H9 (cell line): ENCODE measurements around the gene SPEG. TPM values are rescaled to one million over a fixed set of nuclear protein-coding genes. Genes with fewer than 3 reads are reported as not detected.

Experiments
- DNase-seq: peaks from one replicate; pipeline ENCODE4 v3.0.0-alpha.2; 2017
- H2AFZ ChIP-seq: one replicate; pipeline ENCODE4 v1.6.1; 2013; ENCODE audit warnings: mild to moderate bottlenecking, low read length, control low read depth, moderate library complexity
- H2AK5ac ChIP-seq: 2 replicates; pipeline ENCODE4 v1.6.1; 2013; ENCODE audit warnings: low read length, control low read depth, mixed read lengths; ENCODE audit not compliant: insufficient read length
- H2BK120ac ChIP-seq: one replicate; pipeline ENCODE4 v1.6.1; 2013; ENCODE audit warnings: low read depth, mild to moderate bottlenecking, low read length, control low read depth, inconsistent platforms; ENCODE audit not compliant: poor library complexity, severe bottlenecking
- H2BK12ac ChIP-seq: 2 replicates; pipeline ENCODE4 v1.6.1; 2013; ENCODE audit warnings: low read length, control low read depth, mixed read lengths, low read depth; ENCODE audit not compliant: insufficient read length
- H2BK15ac ChIP-seq: 2 replicates; pipeline ENCODE4 v1.6.1; 2013; ENCODE audit warnings: low read depth, low read length, control low read depth
- H2BK20ac ChIP-seq: one replicate; pipeline ENCODE4 v1.6.1; 2013; ENCODE audit warnings: low read depth, mild to moderate bottlenecking, low read length, control low read depth, inconsistent platforms; ENCODE audit not compliant: poor library complexity, severe bottlenecking
- H2BK5ac ChIP-seq: 2 replicates; pipeline ENCODE4 v1.6.1; 2013; ENCODE audit warnings: low read length, control low read depth, mixed read lengths; ENCODE audit not compliant: insufficient read length
- H3K14ac ChIP-seq: 2 replicates; pipeline ENCODE4 v1.6.1; 2013; ENCODE audit warnings: low read length, control low read depth; ENCODE audit not compliant: insufficient read depth
- H3K18ac ChIP-seq: 2 replicates; pipeline ENCODE4 v1.6.1; 2013; ENCODE audit warnings: low read depth, mild to moderate bottlenecking, mixed read lengths, low read length, control low read depth; ENCODE audit not compliant: insufficient read length
- H3K23ac ChIP-seq: 2 replicates; pipeline ENCODE4 v1.6.1; 2013; ENCODE audit warnings: low read length, control low read depth, mixed read lengths, low read depth; ENCODE audit not compliant: insufficient read length
- H3K23me2 ChIP-seq: 2 replicates; pipeline ENCODE4 v1.6.1; 2013; ENCODE audit warnings: low read depth, mild to moderate bottlenecking, mixed read lengths, low read length, control low read depth; ENCODE audit not compliant: insufficient read length, poor library complexity, severe bottlenecking
- H3K27ac ChIP-seq: 2 replicates; pipeline ENCODE4 v1.5.1; 2013; ENCODE audit warnings: low read length, control low read depth, mixed read lengths, low read depth; ENCODE audit not compliant: insufficient read length
- H3K27me3 ChIP-seq: 2 replicates; pipeline ENCODE4 v1.6.1; 2013; ENCODE audit warnings: low read length, control low read depth, inconsistent platforms; ENCODE audit not compliant: insufficient read depth
- H3K4ac ChIP-seq: 2 replicates; pipeline ENCODE4 v1.6.1; 2013; ENCODE audit warnings: low read depth, mild to moderate bottlenecking, control low read depth, inconsistent platforms, low read length, moderate library complexity
- H3K4me1 ChIP-seq: 2 replicates; pipeline ENCODE4 v1.6.1; 2013; ENCODE audit warnings: low read length, control low read depth, inconsistent platforms; ENCODE audit not compliant: insufficient read depth
- H3K4me2 ChIP-seq: 2 replicates; pipeline ENCODE4 v1.6.1; 2013; ENCODE audit warnings: low read length, control low read depth, mixed read lengths; ENCODE audit not compliant: insufficient read length, insufficient read depth
- H3K56ac ChIP-seq: 2 replicates; pipeline ENCODE4 v1.6.1; 2013; ENCODE audit warnings: low read depth, mild to moderate bottlenecking, mixed read lengths, low read length, control low read depth; ENCODE audit not compliant: insufficient read length
- H3K79me1 ChIP-seq: 2 replicates; pipeline ENCODE4 v1.6.1; 2013; ENCODE audit warnings: low read depth, mild to moderate bottlenecking, moderate library complexity, low read length, control low read depth, inconsistent platforms; ENCODE audit not compliant: insufficient read depth, poor library complexity, severe bottlenecking
- H3K79me2 ChIP-seq: 2 replicates; pipeline ENCODE4 v1.6.1; 2013; ENCODE audit warnings: low read length, control low read depth, inconsistent platforms; ENCODE audit not compliant: insufficient read depth
- H3K9ac ChIP-seq: 2 replicates; pipeline ENCODE4 v1.6.1; 2013; ENCODE audit warnings: low read length, control low read depth, mixed read lengths; ENCODE audit not compliant: insufficient read length; ENCODE audit errors: extremely low read depth
- H3K9me3 ChIP-seq: one replicate; pipeline ENCODE4 v1.6.1; 2013; ENCODE audit warnings: low read depth, low read length, inconsistent platforms; ENCODE audit not compliant: control insufficient read depth
- H3T11ph ChIP-seq: one replicate; pipeline ENCODE4 v1.6.1; 2013; ENCODE audit warnings: mild to moderate bottlenecking, low read length, control low read depth, inconsistent platforms
- H4K20me1 ChIP-seq: one replicate; pipeline ENCODE4 v1.6.1; 2013; ENCODE audit not compliant: control insufficient read depth, insufficient read length, insufficient read depth
- H4K5ac ChIP-seq: 2 replicates; pipeline ENCODE4 v1.6.1; 2013; ENCODE audit warnings: low read depth, mild to moderate bottlenecking, mixed read lengths, low read length, control low read depth; ENCODE audit not compliant: insufficient read length
- H4K8ac ChIP-seq: replicated peaks from 2 replicates; pipeline ENCODE4 v1.6.1; 2013; ENCODE audit warnings: low read length, control low read depth, mixed read lengths, low read depth; ENCODE audit not compliant: insufficient read length
- H4K91ac ChIP-seq: 2 replicates; pipeline ENCODE4 v1.6.1; 2013; ENCODE audit warnings: low read depth, mild to moderate bottlenecking, moderate library complexity, mixed read lengths, low read length, control low read depth; ENCODE audit not compliant: insufficient read length
- H3K27ac Mint-ChIP-seq, 3 experiments: 2 replicates in 2 of 3; 3 replicates in 1 of 3; pipeline ENCODE4 v1.8.0; 2020 to 2021; ENCODE audit warnings: mixed read lengths in 3 of 3, mild to moderate bottlenecking in 1 of 3, moderate library complexity in 1 of 3
- H3K27me3 Mint-ChIP-seq: 2 replicates; pipeline ENCODE4 v1.8.0; 2021; ENCODE audit warnings: low read depth, mild to moderate bottlenecking, moderate library complexity, mixed read lengths
- H3K36me3 Mint-ChIP-seq, 3 experiments: 2 replicates in 2 of 3; 3 replicates in 1 of 3; pipeline ENCODE4 v1.8.0; 2020 to 2021; ENCODE audit warnings: low read depth in 3 of 3, mixed read lengths in 3 of 3; ENCODE audit not compliant: insufficient read depth in 1 of 3
- H3K4me1 Mint-ChIP-seq, 2 experiments: 2 replicates each; pipeline ENCODE4 v1.8.0; 2020; ENCODE audit warnings: mixed read lengths in 2 of 2
- H3K4me3 Mint-ChIP-seq, 2 experiments: 2 replicates in 1 of 2; 3 replicates in 1 of 2; pipeline ENCODE4 v1.8.0; 2020 to 2021; ENCODE audit warnings: mild to moderate bottlenecking in 2 of 2, mixed read lengths in 2 of 2, moderate library complexity in 1 of 2
- H3K9me3 Mint-ChIP-seq, 2 experiments: 2 replicates in 1 of 2; 3 replicates in 1 of 2; pipeline ENCODE4 v1.8.0; 2020; ENCODE audit warnings: mild to moderate bottlenecking in 2 of 2, mixed read lengths in 2 of 2, moderate library complexity in 1 of 2
- WGBS: extraction: QIAGEN DNeasy Blood & Tissue Kit; methylation state at CpG from one replicate; pipeline ENCODE4 v1.1.7; 2013; ENCODE audit warnings: missing lambda C conversion rate, low lambda C conversion rate, mixed read lengths; ENCODE audit not compliant: insufficient read length; ENCODE audit errors: extremely low coverage; 5-methylcytosine and 5-hydroxymethylcytosine counted together
- total RNA-seq: library from RNA; stranded (reverse); gene quantifications from 2 replicates; pipeline ENCODE4 v1.2.1, GENCODE V29; 2021
- TF ChIP-seq, protein P1 (sequence below): fragments of 200-600 bp; sonication (generic); conservative IDR thresholded peaks from 3 replicates; pipeline ENCODE4 v1.8.0; 2021; ENCODE audit warnings: antibody characterized with exemption, mild to moderate bottlenecking

The SPEG gene
- total RNA-seq, 1 experiment from 2014 or later = 23.7 TPM

DNA sequence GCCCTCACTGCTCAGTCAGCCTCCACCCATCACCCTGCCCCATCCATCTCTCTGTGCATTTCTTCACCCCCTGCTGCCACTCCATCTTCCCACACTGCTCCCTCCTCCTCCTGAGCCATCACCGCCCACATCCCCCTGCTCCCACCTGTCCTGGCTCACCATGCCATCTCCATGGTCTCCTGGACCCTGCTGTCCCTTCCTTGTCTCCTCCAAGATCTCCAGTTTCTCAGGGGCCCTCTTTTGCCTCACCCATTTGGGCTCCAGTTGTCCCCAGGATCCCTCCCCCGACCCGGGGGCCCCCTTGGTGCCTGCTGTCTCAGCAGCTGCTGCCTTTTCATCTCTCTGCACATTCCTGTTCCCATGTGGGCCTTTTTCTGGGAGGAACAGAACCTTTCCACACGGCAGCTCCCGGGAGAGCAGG lies 10.6 kb downstream of the SPEG start:
- Histone ChIP-seq H2BK5ac (no peak overlapping the region), H3K23me2 (peaks cover 8% of the 10 kb centered on the region), H4K20me1 (peaks cover 3% of the 10 kb centered on the region), H3K4ac (no peak overlapping the region), H4K91ac (no peak overlapping the region), H3K9me3 (no peaks in the 10 kb centered on the region), H3T11ph (no peak overlapping the region), H4K8ac (no peak overlapping the region), H3K18ac (no peak overlapping the region), H3K27me3 (peaks cover 5% of the 10 kb centered on the region; the same call in 1 of the 2 replicates), H3K4me2 (no peak overlapping the region), H2BK12ac (no peak overlapping the region), H3K27ac (no peak overlapping the region), H3K9ac (no peak overlapping the region), H3K14ac (no peak overlapping the region), H2BK15ac (no peak overlapping the region), H3K4me1 (no peaks in the 10 kb centered on the region; the same call in 1 of the 2 replicates), H2BK120ac (no peak overlapping the region), H2BK20ac (no peak overlapping the region), H3K23ac (no peak overlapping the region), H3K79me2 (no peaks in the 10 kb centered on the region), H3K79me1 (no peaks in the 10 kb centered on the region), H2AK5ac (no peak overlapping the region), H4K5ac (no peak overlapping the region), H2AFZ (no peak overlapping the region), H3K56ac (no peak overlapping the region)
- Mint-ChIP-seq H3K4me1 (peaks cover 26 to 44% of the 10 kb centered on the region in 2 experiments), H3K4me3 (peak overlapping the region in 1 of 2 experiments; percentile 32; a peak in 1 of 5 replicates), H3K9me3 (no peaks in the 10 kb centered on the region), H3K27ac (peak overlapping the region in 1 of 3 experiments; percentile 88; a peak in 2 of 7 replicates), H3K36me3 (peaks cover 5 to 10% (median 7%) of the 10 kb centered on the region in 3 experiments; a peak in 5 of 7 replicates), H3K27me3 (peaks cover 60% of the 10 kb centered on the region)
- DNase-seq = no peak
- no CpG with 5 or more reads among the region's 5 CpGs for WGBS
- TF ChIP-seq, protein P1, sequence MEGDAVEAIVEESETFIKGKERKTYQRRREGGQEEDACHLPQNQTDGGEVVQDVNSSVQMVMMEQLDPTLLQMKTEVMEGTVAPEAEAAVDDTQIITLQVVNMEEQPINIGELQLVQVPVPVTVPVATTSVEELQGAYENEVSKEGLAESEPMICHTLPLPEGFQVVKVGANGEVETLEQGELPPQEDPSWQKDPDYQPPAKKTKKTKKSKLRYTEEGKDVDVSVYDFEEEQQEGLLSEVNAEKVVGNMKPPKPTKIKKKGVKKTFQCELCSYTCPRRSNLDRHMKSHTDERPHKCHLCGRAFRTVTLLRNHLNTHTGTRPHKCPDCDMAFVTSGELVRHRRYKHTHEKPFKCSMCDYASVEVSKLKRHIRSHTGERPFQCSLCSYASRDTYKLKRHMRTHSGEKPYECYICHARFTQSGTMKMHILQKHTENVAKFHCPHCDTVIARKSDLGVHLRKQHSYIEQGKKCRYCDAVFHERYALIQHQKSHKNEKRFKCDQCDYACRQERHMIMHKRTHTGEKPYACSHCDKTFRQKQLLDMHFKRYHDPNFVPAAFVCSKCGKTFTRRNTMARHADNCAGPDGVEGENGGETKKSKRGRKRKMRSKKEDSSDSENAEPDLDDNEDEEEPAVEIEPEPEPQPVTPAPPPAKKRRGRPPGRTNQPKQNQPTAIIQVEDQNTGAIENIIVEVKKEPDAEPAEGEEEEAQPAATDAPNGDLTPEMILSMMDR = no peak
